Esophagus squamous epithelium (tissue), 4 donors: ENCODE results near the gene SEC14L1.

Experiments used
- CTCF ChIP-seq, 6 experiments: fragments of 450-650 bp in 4 of 6; fragments of 200-600 bp in 2 of 6; sonication (generic) in 2 of 6; IDR thresholded peaks; one replicate each; pipeline ENCODE4 v1.5.1; 2016 to 2019; ENCODE audit warnings: antibody characterized with exemption in 6 of 6, mild to moderate bottlenecking in 4 of 6, moderate library complexity in 4 of 6
- POLR2A ChIP-seq, 4 donors: fragments of 450-650 bp; IDR thresholded peaks; one replicate each; pipeline ENCODE4 v1.6.1; 2017; ENCODE audit warnings: antibody characterized with exemption in 4 of 4, mild to moderate bottlenecking in 4 of 4, moderate library complexity in 3 of 4

DNA sequence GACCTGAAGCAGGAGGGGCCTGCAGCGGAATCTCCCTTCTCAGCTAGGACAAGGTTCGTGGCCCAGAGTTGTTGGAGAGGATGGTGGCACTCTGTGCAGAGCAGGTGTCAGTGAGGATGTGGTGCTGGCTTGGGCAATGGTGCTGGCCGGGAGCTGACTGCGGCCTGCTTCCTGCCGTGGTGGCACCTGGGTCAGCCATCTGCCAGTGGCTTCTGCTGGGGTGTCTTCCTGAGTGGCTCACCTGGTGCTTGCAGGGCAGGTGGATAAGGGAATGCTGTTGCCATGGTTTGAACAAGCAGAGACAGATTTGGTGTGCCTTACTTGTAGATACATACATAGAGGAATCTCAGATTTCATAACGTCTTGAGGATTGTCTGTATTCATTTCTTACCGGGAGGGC is 69.6 kb downstream of the SEC14L1 start:
- no peak for TF ChIP-seq POLR2A (IDR thresholded peaks at IDR 0.05)
- TF ChIP-seq CTCF (IDR thresholded peaks at IDR 0.05): no peak
